ENCODE data around the gene L1TD1.

GRCh38 chr1:62247391-62248168 is 52.9 kb downstream of the L1TD1 start:
- TF ChIP-seq CTCF (conservative IDR thresholded peaks at IDR 0.05; ENCODE audit: low read depth in 2 of 2) (no peak), REST (IDR thresholded peaks at IDR 0.05; ENCODE audit: unreplicated experiment) (no peak), EZH2phosphoT487 (IDR thresholded peaks at IDR 0.05; ENCODE audit: unreplicated experiment) (no peak), POLR2AphosphoS5 (IDR thresholded peaks at IDR 0.05; ENCODE audit: low read depth) (no peak), ZNF114 (CRISPR knock-in tag; IDR thresholded peaks at IDR 0.05) (no peak), ZNF331 (CRISPR knock-in tag; IDR thresholded peaks at IDR 0.05; ENCODE audit: low read depth) (no peak), CREB1 (CRISPR knock-in tag; IDR thresholded peaks at IDR 0.05; ENCODE audit: low read depth) (no peak), JUNB (IDR thresholded peaks at IDR 0.05; ENCODE audit: unreplicated experiment) (no peak), EZH2 (IDR thresholded peaks at IDR 0.05; ENCODE audit: low read depth, unreplicated experiment) (no peak), NANOG (IDR thresholded peaks at IDR 0.05; ENCODE audit: borderline replicate concordance) (no peak), STAT1 (IDR thresholded peaks at IDR 0.05; ENCODE audit: unreplicated experiment) (no peak), ETS1 (IDR thresholded peaks at IDR 0.05) (no peak)

All from GM23338 (cell line).